GM21619 (cell line): ENCODE data around the gene CSTF2T.
A peak's percentile ranks its signal among the peaks of the same experiment; 100 is the strongest.

Experiments used
- ATAC-seq: cut with Tn5 transposase; IDR thresholded peaks from one replicate; pipeline ENCODE4 v1.9.1; 2021; ENCODE audit not compliant: unreplicated experiment

Gene CSTF2T

GRCh38 chr10:51699475-51700227 lies at the start of gene CSTF2T:
Gene CSTF2T, minus strand, starts transcription at chr10:51699595. Its CDS starts 46 bp downstream, at chr10:51699549.
- peak; percentile 94 for ATAC-seq

DNA sequence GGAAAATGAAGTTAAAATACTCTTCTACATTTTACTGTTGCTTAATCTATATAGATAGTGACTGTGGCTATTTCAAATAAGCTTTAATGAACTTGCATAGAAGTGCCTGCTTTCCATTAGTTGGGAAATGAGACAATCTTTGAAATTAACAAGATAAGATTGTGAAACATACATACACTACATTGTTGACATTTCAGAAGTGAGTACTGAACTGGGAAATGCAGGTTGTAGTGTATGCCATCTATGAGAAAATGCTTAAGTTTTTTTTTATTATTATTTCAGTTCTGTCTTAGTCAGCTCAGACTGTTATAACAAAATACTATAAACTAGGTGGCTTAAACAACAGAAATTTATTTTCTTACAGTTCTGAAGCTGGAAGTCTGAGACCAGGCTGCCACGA lies 49.6 kb upstream of the CSTF2T start:
- ATAC-seq: no peak

GRCh38 chr10:51747216-51747615 lies 47.8 kb upstream of the CSTF2T start:
- ATAC-seq: no peak

- no peak for ATAC-seq
Observed at GRCh38 chr10:51745397-51745796, 46.0 kb upstream of the CSTF2T start.

DNA sequence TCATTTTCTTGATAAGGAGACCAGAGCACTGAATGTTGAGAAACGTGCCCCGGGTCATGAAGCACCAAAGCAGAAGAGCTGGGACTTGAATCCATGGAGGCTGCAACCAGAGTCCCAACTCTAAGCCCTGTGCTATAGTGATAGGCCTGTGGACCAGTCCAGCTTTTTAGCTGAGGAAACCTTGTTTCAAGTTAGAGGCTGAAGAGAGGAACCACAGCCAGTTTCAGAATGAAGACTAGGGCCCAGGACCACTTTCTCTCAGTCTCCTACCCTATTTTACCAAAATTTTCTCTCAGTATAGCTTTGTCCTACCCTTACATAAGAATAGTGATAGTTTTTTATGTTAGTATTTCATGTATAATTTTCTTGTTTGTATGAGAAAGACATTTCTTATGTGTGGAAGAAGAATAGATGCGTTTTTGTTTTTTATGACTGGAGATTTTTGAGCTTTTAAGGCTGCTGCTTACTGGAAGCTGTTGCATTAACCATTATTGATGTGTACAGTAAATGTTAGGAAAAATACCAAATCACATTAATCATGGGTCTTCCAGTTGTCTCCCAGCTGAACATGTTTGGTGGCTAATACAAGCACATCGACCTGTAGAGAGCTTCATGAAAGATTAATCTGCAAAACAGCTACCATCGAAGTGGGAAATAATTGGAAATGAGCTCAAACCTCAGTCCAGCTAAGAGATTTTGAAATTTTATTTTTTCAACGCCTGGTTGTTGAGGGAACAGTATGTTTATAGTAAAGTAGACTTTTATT lies 45.0 kb upstream of the CSTF2T start:
- ATAC-seq: no peak

GRCh38 chr10:51743146-51743545 lies 43.8 kb upstream of the CSTF2T start:
- peak; percentile 90 for ATAC-seq

GRCh38 chr10:51733057-51733456 lies 33.7 kb upstream of the CSTF2T start:
- ATAC-seq: no peak

- no peak for ATAC-seq
Observed at GRCh38 chr10:51729822-51730555, 30.6 kb upstream of the CSTF2T start.

- no peak for ATAC-seq
Observed at GRCh38 chr10:51724038-51724437, 24.6 kb upstream of the CSTF2T start.

- ATAC-seq: no peak
Observed at GRCh38 chr10:51718804-51719291, 19.5 kb upstream of the CSTF2T start.

GRCh38 chr10:51716981-51717380 lies 17.6 kb upstream of the CSTF2T start:
- no peak for ATAC-seq

- no peak for ATAC-seq
Observed at GRCh38 chr10:51711519-51711891, 12.1 kb upstream of the CSTF2T start.

GRCh38 chr10:51709324-51709972 lies 10.1 kb upstream of the CSTF2T start:
- ATAC-seq: no peak

DNA sequence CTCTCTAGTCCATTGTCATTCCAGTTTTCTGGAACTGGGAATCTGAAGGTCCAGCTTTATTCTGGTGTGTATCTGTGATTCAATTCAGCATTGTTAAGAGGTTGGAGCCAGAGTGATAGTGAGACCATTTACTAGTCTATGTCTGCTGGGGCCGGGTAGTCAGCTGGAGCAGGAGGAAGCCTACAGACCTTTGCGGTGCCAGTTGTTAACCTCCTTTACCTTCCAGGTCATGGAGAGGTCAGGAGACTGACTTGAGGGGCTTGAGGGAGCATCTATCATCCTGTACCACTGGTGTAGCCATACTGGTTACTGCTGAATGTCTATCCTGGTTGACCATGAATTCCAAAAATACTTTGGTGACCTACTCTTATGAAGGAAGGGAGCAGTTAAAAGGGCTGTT lies 9.2 kb upstream of the CSTF2T start:
- ATAC-seq: no peak

- ATAC-seq: no peak
Observed at GRCh38 chr10:51707821-51708424, 8.5 kb upstream of the CSTF2T start.

- no peak for ATAC-seq
Observed at GRCh38 chr10:51707392-51707791, 8.0 kb upstream of the CSTF2T start.

DNA sequence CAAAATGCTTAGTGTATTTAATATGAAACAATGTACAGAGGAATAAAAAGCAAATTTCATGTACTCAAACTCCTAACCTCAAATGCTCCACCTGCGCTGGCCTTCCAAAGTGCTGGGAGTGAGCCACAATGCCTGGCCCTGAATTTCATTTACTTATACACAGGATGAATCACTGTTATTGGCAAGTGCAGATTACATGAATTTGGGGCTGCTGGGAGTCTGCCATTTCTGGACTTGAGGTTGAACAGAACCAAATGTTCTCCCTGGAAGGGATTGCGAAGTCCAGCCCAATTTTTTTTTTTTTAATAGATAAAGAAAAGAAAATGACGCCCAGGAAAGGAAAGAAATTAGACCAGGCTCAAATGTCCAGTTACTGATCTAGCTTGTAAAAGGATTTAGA lies 6.8 kb upstream of the CSTF2T start:
- no peak for ATAC-seq

DNA sequence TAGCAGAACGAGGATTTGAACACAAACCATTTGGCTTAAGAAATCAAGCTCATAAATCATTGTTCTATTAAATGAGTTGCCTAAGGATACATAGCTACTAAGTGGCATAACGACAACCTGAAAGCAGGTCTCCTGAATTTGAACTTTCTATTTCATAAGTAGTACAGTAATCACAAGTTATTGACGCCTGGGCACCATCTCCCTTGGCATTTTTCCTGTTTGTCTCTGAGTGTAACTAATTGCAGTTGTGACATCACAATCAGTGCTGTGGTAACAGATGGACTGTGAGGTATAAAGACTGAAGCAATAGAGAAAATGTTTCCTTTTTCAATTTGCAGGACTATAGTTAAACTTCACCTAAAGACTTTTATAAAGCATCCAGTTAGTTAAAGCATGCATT lies 6.4 kb upstream of the CSTF2T start:
- ATAC-seq: no peak

DNA sequence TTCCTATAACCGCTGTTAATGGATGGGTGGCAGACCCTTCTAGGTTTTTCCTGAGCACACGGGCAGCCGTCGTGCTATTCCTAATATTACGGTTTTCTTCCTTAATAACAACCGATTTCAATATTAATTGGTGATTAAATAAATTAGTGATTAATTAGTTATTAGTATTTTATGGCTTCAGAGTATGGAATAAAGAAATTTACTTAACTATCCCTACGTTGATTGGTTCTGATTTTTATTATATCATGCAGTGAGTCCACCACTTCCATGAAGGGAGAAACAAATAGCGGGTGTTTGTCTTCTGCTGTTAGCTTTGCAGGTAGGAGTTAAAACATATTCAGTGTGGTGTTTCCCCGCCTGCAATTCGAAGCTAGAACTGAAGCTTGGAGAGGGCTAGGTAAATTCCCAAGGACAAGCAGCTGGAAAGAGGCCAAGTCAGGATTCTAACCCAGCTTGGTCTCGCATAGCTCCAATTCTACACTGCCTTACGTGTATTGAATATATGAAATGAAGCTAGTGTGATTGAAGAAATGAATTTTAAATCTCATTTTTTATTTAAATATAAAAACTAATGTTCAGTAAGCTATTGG lies 928 bp upstream of the CSTF2T start:
- no peak for ATAC-seq

- peak; percentile 22 for ATAC-seq
Observed at GRCh38 chr10:51699145-51699474, 285 bp downstream of the CSTF2T start.
